Measurements from ENCODE around the gene SPN.

GRCh38 chr16:29649588-29650494, 13.2 kb upstream of the SPN start:
- TF ChIP-seq CREB5 (CRISPR knock-in tag; IDR thresholded peaks at IDR 0.05) (no peak), ZSCAN29 (IDR thresholded peaks at IDR 0.05) (no peak), ELF1 (tag; IDR thresholded peaks at IDR 0.05) (no peak), ZNF184 (CRISPR knock-in tag; IDR thresholded peaks at IDR 0.05) (no peak), ELK1 (CRISPR knock-in tag; IDR thresholded peaks at IDR 0.05) (no peak), ZNF644 (tag; IDR thresholded peaks at IDR 0.05; ENCODE audit: low read depth) (no peak), CTCF (IDR thresholded peaks at IDR 0.05 in 2 of 3, conservative IDR thresholded peaks at IDR 0.05 in 1 of 3; ENCODE audit: insufficient read depth in 2 of 3, low read depth in 1 of 3, low read length in 3 of 3) (no peak), GABPA (tag; conservative IDR thresholded peaks at IDR 0.05; ENCODE audit: low read depth) (no peak), SMAD1 (IDR thresholded peaks at IDR 0.05; ENCODE audit: low read depth, low read length, partially characterized antibody) (no peak)
